ENCODE measurements around the gene ESYT2. TPM values are rescaled to one million over a fixed set of nuclear protein-coding genes. Genes with fewer than 3 reads are reported as not detected.

ESYT2 gene
- total RNA-seq, 1 experiment from 2014 or later = 162 TPM

DNA sequence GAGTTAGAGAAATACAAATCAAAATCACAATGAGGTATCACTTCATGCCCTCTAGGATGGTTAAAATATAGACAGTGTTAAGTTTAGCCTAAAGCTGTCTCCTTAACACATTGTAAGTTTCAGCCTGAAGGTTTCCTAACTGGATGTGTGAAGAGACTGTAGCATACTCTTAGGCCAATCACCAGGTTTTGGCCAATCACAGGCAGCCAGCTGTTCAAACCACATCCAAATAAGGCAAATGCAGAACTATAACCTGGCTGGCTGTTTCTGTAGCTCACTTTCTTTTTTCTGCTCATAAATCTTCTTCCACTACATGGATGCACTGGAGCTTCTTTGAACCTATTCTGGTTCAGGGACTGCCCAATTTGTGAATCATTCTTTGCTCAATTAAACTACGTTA is 19.7 kb downstream of the ESYT2 start:
- no peaks in the 10 kb centered on the region for H3K27me3 ChIP-seq (ENCODE audit: insufficient read depth, low read depth)
- no peak for DNase-seq
- H4K20me1 ChIP-seq (ENCODE audit: insufficient read depth) = no peaks in the 10 kb centered on the region
- H3K79me2 ChIP-seq (ENCODE audit: low read depth) = peaks cover 97% of the 10 kb centered on the region
- H3K4me1 ChIP-seq (replicated peaks; ENCODE audit: insufficient read depth) = peaks cover 49% of the 10 kb centered on the region
- peaks cover 36% of the 10 kb centered on the region for H3K36me3 ChIP-seq (ENCODE audit: low read depth)
- CTCF ChIA-PET = no interaction called here
- H3K9me3 ChIP-seq (ENCODE audit: insufficient read depth, low read depth) = no peaks in the 10 kb centered on the region
- peaks cover 40% of the 10 kb centered on the region for H3F3A ChIP-seq (ENCODE audit: insufficient read depth, low read depth)
- H3K4me2 ChIP-seq = no peak overlapping the region
- no peak overlapping the region for H2AFZ ChIP-seq
- H3K9me2 ChIP-seq (ENCODE audit: insufficient read depth) = no peaks in the 10 kb centered on the region
- H3K27ac ChIP-seq = 0 out of 2 replicates have a peak overlapping the region, but pooled peaks have one; percentile 2
- intact Hi-C loops (cut with micrococcal nuclease; ENCODE audit: unreplicated experiment) = no loop called here
- BruUV-seq (replicated peaks) = no TSS peak
- POLR2A ChIA-PET (ENCODE audit: unreplicated experiment) = interaction anchor here (0.6 kb wide), 1 partner anchor 27 kb away, joined by 3 read pairs; no protein-coding TSS in a partner anchor
- H3K4me3 ChIP-seq = no peak overlapping the region
- TF ChIP-seq, protein P1, sequence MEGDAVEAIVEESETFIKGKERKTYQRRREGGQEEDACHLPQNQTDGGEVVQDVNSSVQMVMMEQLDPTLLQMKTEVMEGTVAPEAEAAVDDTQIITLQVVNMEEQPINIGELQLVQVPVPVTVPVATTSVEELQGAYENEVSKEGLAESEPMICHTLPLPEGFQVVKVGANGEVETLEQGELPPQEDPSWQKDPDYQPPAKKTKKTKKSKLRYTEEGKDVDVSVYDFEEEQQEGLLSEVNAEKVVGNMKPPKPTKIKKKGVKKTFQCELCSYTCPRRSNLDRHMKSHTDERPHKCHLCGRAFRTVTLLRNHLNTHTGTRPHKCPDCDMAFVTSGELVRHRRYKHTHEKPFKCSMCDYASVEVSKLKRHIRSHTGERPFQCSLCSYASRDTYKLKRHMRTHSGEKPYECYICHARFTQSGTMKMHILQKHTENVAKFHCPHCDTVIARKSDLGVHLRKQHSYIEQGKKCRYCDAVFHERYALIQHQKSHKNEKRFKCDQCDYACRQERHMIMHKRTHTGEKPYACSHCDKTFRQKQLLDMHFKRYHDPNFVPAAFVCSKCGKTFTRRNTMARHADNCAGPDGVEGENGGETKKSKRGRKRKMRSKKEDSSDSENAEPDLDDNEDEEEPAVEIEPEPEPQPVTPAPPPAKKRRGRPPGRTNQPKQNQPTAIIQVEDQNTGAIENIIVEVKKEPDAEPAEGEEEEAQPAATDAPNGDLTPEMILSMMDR (conservative IDR thresholded peaks at IDR 0.05) = no peak
- TF ChIP-seq EZH2 (IDR thresholded peaks at IDR 0.05; ENCODE audit: low read depth) = no peak

DNA sequence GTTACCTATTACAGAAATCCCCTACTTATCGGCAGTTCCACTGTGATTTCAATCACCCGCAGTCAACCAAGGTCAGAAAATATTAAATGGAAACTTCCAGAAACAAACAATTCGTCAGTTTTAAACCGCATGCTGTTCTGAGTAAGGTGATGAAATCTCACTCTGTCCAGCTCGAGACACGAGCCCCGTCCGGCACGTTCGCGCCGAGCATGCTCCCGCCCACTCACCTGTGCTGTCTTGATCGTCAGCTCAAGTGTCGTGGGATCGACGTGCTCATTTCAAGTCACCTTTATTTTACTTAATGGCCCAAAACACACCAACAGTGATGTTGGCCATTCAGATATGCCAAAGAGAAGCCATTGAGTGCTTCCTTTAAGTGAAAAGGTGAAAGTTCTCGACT is 21.2 kb downstream of the ESYT2 start:
- Histone ChIP-seq H3K36me3 (ENCODE audit: low read depth) (peaks cover 37% of the 10 kb centered on the region), H3K27me3 (ENCODE audit: insufficient read depth, low read depth) (no peaks in the 10 kb centered on the region), H4K20me1 (ENCODE audit: insufficient read depth) (no peaks in the 10 kb centered on the region), H3K79me2 (ENCODE audit: low read depth) (peaks cover 89% of the 10 kb centered on the region), H3K4me2 (no peak overlapping the region), H3K9me2 (ENCODE audit: insufficient read depth) (no peaks in the 10 kb centered on the region), H2AFZ (no peak overlapping the region), H3K9me3 (ENCODE audit: insufficient read depth, low read depth) (no peaks in the 10 kb centered on the region), H3F3A (ENCODE audit: insufficient read depth, low read depth) (peaks cover 46% of the 10 kb centered on the region), H3K27ac (no peak overlapping the region), H3K4me3 (no peak overlapping the region), H3K4me1 (replicated peaks; ENCODE audit: insufficient read depth) (peaks cover 57% of the 10 kb centered on the region)
- no peak for TF ChIP-seq EZH2 (IDR thresholded peaks at IDR 0.05; ENCODE audit: low read depth)
- TF ChIP-seq, protein P1 (conservative IDR thresholded peaks at IDR 0.05) = no peak
- POLR2A ChIA-PET (ENCODE audit: unreplicated experiment) = no interaction called here
- BruUV-seq (replicated peaks) = no TSS peak
- DNase-seq = no peak
- intact Hi-C loops (cut with micrococcal nuclease; ENCODE audit: unreplicated experiment) = no loop called here
- CTCF ChIA-PET = no interaction called here

- H3K4me1 ChIP-seq (replicated peaks; ENCODE audit: insufficient read depth) = peaks cover 56% of the 10 kb centered on the region
- no peak overlapping the region for H3K4me3 ChIP-seq
- no peak overlapping the region for H3K4me2 ChIP-seq
- BruUV-seq (replicated peaks) = no TSS peak
- H3K79me2 ChIP-seq (ENCODE audit: low read depth) = peaks cover 81% of the 10 kb centered on the region
- ChIA-PET POLR2A (ENCODE audit: unreplicated experiment) (no interaction called here), CTCF (no interaction called here)
- H2AFZ ChIP-seq = no peak overlapping the region
- H4K20me1 ChIP-seq (ENCODE audit: insufficient read depth) = no peaks in the 10 kb centered on the region
- peaks cover 36% of the 10 kb centered on the region for H3K36me3 ChIP-seq (ENCODE audit: low read depth)
- H3K9me2 ChIP-seq (ENCODE audit: insufficient read depth) = no peaks in the 10 kb centered on the region
- no peaks in the 10 kb centered on the region for H3K27me3 ChIP-seq (ENCODE audit: insufficient read depth, low read depth)
- no peaks in the 10 kb centered on the region for H3K9me3 ChIP-seq (ENCODE audit: insufficient read depth, low read depth)
- intact Hi-C loops (cut with micrococcal nuclease; ENCODE audit: unreplicated experiment) = no loop called here
- peaks cover 47% of the 10 kb centered on the region for H3F3A ChIP-seq (ENCODE audit: insufficient read depth, low read depth)
- H3K27ac ChIP-seq = peak overlapping the region; percentile 97
- DNase-seq = no peak
- no peak for TF ChIP-seq EZH2 (IDR thresholded peaks at IDR 0.05; ENCODE audit: low read depth)
- TF ChIP-seq, protein P1 (conservative IDR thresholded peaks at IDR 0.05) = no peak
Measured at GRCh38 chr7:158805937-158806336, 23.4 kb downstream of the ESYT2 start.
